ENCODE results near the gene SYT2.
"Not testable (repeated sequence)": the region's sequence is repeated elsewhere in the genome, so short reads cannot be mapped to it uniquely, and the experiment has no call there.

DNA sequence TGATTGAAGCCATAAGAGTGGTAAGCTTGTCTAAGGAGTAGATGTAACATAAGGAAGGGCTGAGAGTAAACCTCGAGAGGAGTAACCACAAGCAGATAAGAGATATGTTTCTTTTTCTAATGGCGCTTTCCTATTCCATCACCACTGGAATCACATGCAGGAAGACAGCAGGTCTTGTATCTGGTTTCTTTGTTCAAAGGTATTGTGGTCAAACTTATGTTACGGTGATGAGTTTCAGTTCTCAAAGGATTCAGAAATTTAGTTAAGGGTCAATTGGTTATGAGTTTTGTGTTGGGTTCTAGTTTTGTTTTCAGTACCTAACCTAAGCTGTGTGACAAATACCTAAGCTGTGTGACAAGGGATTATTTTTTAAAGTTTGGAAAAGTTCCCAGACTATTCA lies 163.5 kb downstream of the SYT2 start:
- TF ChIP-seq POLR2A (IDR thresholded peaks at IDR 0.05): not testable (repeated sequence)
- TF ChIP-seq, protein P1, sequence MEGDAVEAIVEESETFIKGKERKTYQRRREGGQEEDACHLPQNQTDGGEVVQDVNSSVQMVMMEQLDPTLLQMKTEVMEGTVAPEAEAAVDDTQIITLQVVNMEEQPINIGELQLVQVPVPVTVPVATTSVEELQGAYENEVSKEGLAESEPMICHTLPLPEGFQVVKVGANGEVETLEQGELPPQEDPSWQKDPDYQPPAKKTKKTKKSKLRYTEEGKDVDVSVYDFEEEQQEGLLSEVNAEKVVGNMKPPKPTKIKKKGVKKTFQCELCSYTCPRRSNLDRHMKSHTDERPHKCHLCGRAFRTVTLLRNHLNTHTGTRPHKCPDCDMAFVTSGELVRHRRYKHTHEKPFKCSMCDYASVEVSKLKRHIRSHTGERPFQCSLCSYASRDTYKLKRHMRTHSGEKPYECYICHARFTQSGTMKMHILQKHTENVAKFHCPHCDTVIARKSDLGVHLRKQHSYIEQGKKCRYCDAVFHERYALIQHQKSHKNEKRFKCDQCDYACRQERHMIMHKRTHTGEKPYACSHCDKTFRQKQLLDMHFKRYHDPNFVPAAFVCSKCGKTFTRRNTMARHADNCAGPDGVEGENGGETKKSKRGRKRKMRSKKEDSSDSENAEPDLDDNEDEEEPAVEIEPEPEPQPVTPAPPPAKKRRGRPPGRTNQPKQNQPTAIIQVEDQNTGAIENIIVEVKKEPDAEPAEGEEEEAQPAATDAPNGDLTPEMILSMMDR (IDR thresholded peaks at IDR 0.05): not testable (repeated sequence)

Measured in gastroesophageal sphincter (tissue), 3 donors.